ENCODE results near the gene SLC12A7.

SLC12A7 gene

DNA sequence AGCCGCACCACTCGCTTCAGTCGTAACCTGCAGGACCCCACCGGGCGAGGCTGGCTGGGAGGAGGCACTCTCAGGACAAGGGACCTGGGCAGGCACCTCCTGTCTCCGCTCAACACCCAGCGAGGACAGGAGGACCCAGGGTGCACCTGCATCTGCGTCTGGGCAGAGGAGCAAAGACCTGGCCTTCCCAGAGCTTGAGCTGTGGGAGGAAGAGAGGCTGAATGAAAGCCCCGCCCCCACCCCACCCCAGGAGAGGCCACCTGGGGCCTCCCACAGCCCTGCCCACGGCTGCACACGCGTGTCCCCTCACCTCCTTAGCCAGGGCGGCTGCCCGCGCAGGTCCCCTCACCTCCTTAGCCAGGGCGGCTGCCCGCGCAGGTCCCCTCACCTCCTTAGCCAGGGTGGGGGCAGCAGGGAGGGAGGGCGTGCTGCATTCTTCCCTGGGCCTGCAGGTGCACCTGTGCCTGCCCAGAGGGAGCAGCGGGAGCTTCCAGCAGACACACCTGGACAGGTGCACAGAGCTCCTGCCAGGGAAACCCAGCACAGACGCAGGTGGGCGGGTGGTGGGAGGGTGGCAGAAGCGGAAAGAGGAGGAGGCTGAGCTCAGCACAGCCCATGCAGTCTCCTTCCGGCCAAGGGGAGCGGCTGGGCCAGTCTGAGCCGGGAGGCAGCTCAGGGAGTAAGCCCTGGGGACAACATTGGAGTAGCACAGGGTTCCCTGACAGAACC lies 18.5 kb upstream of the SLC12A7 start:
- Histone ChIP-seq H3K4me3 (ENCODE audit: low read depth, low read length) (no peak overlapping the region), H3K27ac (ENCODE audit: extremely low read depth, low read depth, low read length) (no peak overlapping the region), H3K9me3 (ENCODE audit: control insufficient read depth, insufficient read depth, low read depth, low read length) (no peaks in the 10 kb centered on the region), H3K4me1 (ENCODE audit: control insufficient read depth, insufficient read depth, low read length) (0 out of 2 replicates have a peak, but pooled peaks cover 5% of the 10 kb centered on the region), H3K36me3 (ENCODE audit: control insufficient read depth in 2 of 2, insufficient read depth in 1 of 2, low read length in 2 of 2) (no peaks in the 10 kb centered on the region)
- POLR2A ChIA-PET, result interaction anchor here (0.9 kb wide), 1 partner anchor 11 kb away, joined by 3 read pairs; no protein-coding TSS in a partner anchor
- CTCF ChIA-PET, result interaction anchor here (0.7 to 1.6 kb wide), 2 partner anchors 10 to 176 kb away, joined by 3 to 7 read pairs; no protein-coding TSS in a partner anchor
- TF ChIP-seq EGR2 (tag by site-specific recombination; IDR thresholded peaks at IDR 0.05; ENCODE audit: low read depth), result peak; percentile 75
- no peak for TF ChIP-seq ZNF341 (tag by site-specific recombination; IDR thresholded peaks at IDR 0.05; ENCODE audit: low read depth)
- TF ChIP-seq ZFHX2 (tag by site-specific recombination; conservative IDR thresholded peaks at IDR 0.05), result peak; percentile 81
- no peak for TF ChIP-seq ZNF560 (tag by site-specific recombination; IDR thresholded peaks at IDR 0.05; ENCODE audit: borderline replicate concordance)
- TF ChIP-seq ZBTB8A (tag by site-specific recombination; IDR thresholded peaks at IDR 0.05), result no peak
- TF ChIP-seq GLIS1 (tag by site-specific recombination; IDR thresholded peaks at IDR 0.05), result peak; percentile 33; the same call in 1 of the 2 replicates

DNA sequence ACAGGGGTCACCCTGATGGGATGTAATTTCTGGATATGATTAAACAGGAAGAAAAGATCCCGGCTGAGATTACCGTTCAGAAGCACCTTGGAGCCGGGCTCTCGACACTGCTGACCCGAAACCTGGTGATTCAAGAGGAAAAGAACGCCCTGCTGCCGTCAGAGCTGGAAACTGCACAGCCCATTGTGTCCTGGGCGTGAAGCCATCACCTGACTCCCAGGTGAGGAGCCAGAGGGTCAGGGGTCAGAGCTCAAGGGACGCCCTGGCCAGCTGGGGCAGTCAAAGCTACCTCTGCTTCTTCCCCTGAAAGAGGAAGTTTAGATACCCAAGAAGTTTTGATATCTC lies 17.8 kb upstream of the SLC12A7 start:
- no peak overlapping the region for H3K27ac ChIP-seq (ENCODE audit: extremely low read depth, low read depth, low read length)
- no peaks in the 10 kb centered on the region for H3K36me3 ChIP-seq (ENCODE audit: control insufficient read depth in 2 of 2, insufficient read depth in 1 of 2, low read length in 2 of 2)
- CTCF ChIA-PET, result interaction anchor here (0.6 to 1.6 kb wide), 3 partner anchors 11 to 238 kb away, joined by 3 to 7 read pairs (median 3); no protein-coding TSS in a partner anchor
- POLR2A ChIA-PET, result no interaction called here
- no peaks in the 10 kb centered on the region for H3K9me3 ChIP-seq (ENCODE audit: control insufficient read depth, insufficient read depth, low read depth, low read length)
- 0 out of 2 replicates have a peak, but pooled peaks cover 7% of the 10 kb centered on the region for H3K4me1 ChIP-seq (ENCODE audit: control insufficient read depth, insufficient read depth, low read length)
- H3K4me3 ChIP-seq (ENCODE audit: low read depth, low read length), result no peak overlapping the region
- TF ChIP-seq KLF9 (tag by site-specific recombination; IDR thresholded peaks at IDR 0.05; ENCODE audit: low read depth), result no peak

DNA sequence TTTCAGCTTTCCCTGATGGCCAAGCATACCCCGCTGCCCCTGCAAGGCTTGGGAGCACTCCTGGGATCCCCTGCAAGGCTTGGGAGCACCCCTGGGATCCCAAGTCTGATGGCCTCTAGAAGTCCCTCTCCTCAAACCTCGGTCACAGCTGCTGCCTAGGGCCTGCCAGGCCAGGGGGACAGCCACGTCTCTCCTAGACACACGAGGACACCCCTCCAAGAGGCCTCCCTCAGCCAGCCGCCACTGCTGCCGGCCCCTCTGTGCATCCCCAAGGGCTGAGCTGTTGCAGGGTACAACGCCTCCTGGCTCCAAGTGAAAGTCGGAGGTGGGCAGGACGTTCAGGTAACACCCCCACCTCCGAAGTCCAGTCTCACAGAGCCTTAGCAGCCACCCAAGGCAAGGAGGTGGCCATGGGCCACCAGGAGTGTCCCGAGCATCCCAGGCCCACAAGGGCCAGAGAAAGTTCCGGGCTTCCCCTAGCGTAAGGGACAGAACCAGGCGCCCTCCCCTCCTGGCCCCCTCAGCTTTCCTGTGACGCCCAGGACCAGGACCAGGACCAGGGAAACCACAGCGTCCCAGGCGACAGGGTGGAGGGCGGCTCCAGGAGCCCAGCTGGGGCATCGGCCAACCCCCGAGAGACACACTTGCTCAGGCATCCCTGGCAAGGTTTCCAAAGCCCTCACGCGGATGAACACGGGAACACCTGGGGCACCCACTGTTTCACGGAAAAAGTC lies 17.3 kb upstream of the SLC12A7 start:
- no peak overlapping the region for H3K27ac ChIP-seq (ENCODE audit: extremely low read depth, low read depth, low read length)
- no peaks in the 10 kb centered on the region for H3K9me3 ChIP-seq (ENCODE audit: control insufficient read depth, insufficient read depth, low read depth, low read length)
- ChIA-PET CTCF (interaction anchor here (0.6 to 7.5 kb wide), 5 partner anchors 9 to 238 kb away, joined by 3 to 35 read pairs (median 3); no protein-coding TSS in a partner anchor), POLR2A (no interaction called here)
- no peaks in the 10 kb centered on the region for H3K36me3 ChIP-seq (ENCODE audit: control insufficient read depth in 2 of 2, insufficient read depth in 1 of 2, low read length in 2 of 2)
- H3K4me1 ChIP-seq (ENCODE audit: control insufficient read depth, insufficient read depth, low read length), result 0 out of 2 replicates have a peak, but pooled peaks cover 7% of the 10 kb centered on the region
- H3K4me3 ChIP-seq (ENCODE audit: low read depth, low read length), result no peak overlapping the region
- TF ChIP-seq, protein P1, sequence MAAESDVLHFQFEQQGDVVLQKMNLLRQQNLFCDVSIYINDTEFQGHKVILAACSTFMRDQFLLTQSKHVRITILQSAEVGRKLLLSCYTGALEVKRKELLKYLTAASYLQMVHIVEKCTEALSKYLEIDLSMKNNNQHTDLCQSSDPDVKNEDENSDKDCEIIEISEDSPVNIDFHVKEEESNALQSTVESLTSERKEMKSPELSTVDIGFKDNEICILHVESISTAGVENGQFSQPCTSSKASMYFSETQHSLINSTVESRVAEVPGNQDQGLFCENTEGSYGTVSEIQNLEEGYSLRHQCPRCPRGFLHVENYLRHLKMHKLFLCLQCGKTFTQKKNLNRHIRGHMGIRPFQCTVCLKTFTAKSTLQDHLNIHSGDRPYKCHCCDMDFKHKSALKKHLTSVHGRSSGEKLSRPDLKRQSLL (tag by site-specific recombination; IDR thresholded peaks at IDR 0.05), result no peak
- TF ChIP-seq GLIS2 (tag by site-specific recombination; IDR thresholded peaks at IDR 0.05), result 0 out of 2 replicates have a peak, but pooled peaks have one; percentile 26

DNA sequence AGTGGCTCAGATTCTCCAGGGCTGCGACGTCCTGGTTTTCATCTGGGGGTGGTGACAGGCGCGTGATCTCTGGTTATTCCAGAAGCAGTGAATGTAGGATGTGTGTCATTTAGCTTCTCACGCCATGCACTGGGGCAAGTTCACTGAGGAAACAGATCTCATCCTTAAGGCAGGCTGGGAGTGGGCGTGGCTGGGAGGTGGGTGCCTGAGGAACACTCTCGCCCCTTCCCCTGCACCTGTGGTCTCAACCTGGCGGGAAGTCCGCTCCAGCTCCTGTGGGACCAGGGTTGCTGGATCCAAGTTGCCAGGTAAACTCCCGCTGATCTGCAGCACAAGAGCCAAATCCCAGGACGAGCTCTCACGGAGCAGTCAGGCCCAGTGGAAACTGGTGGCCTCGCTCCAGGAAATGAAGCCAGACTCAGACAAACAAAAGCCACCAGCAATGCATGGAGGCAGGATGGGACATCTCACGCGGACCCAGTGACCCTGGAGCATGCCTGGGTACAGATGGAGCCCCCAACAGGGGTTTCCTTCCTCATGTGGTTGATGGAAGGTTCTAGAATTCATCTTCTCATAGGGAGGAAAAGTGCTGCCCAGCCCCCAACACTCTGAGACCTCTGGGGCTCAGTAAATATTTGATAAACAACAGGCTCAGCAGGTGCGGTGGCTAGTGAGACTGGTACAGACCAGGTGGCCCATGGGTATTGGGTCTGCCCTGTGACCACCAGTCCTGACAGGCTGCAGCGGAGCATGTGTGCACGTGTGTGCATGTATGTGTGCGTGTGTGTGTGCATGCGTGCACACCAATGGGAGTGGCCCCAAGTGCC lies 16.3 kb upstream of the SLC12A7 start:
- Histone ChIP-seq H3K4me3 (ENCODE audit: low read depth, low read length) (no peak overlapping the region), H3K36me3 (ENCODE audit: control insufficient read depth in 2 of 2, insufficient read depth in 1 of 2, low read length in 2 of 2) (no peaks in the 10 kb centered on the region), H3K9me3 (ENCODE audit: control insufficient read depth, insufficient read depth, low read depth, low read length) (no peaks in the 10 kb centered on the region), H3K4me1 (ENCODE audit: control insufficient read depth, insufficient read depth, low read length) (0 out of 2 replicates have a peak, but pooled peaks cover 7% of the 10 kb centered on the region), H3K27ac (ENCODE audit: extremely low read depth, low read depth, low read length) (no peak overlapping the region)
- ChIA-PET POLR2A (interaction anchor here (0.7 to 1.4 kb wide), 2 partner anchors 10 to 11 kb away, joined by 3 to 6 read pairs; no protein-coding TSS in a partner anchor), CTCF (interaction anchor here (0.6 to 7.5 kb wide), 5 partner anchors 10 to 155 kb away, joined by 3 to 35 read pairs (median 3); no protein-coding TSS in a partner anchor)
- TF ChIP-seq KLF9 (tag by site-specific recombination; IDR thresholded peaks at IDR 0.05; ENCODE audit: low read depth), result peak; percentile 47
- TF ChIP-seq ZFHX2 (tag by site-specific recombination; conservative IDR thresholded peaks at IDR 0.05), result peak; percentile 39
- TF ChIP-seq, protein P2, sequence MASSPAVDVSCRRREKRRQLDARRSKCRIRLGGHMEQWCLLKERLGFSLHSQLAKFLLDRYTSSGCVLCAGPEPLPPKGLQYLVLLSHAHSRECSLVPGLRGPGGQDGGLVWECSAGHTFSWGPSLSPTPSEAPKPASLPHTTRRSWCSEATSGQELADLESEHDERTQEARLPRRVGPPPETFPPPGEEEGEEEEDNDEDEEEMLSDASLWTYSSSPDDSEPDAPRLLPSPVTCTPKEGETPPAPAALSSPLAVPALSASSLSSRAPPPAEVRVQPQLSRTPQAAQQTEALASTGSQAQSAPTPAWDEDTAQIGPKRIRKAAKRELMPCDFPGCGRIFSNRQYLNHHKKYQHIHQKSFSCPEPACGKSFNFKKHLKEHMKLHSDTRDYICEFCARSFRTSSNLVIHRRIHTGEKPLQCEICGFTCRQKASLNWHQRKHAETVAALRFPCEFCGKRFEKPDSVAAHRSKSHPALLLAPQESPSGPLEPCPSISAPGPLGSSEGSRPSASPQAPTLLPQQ (tag by site-specific recombination; IDR thresholded peaks at IDR 0.05), result no peak
- no peak for TF ChIP-seq ZNF837 (tag by site-specific recombination; IDR thresholded peaks at IDR 0.05)
- TF ChIP-seq, protein P3, sequence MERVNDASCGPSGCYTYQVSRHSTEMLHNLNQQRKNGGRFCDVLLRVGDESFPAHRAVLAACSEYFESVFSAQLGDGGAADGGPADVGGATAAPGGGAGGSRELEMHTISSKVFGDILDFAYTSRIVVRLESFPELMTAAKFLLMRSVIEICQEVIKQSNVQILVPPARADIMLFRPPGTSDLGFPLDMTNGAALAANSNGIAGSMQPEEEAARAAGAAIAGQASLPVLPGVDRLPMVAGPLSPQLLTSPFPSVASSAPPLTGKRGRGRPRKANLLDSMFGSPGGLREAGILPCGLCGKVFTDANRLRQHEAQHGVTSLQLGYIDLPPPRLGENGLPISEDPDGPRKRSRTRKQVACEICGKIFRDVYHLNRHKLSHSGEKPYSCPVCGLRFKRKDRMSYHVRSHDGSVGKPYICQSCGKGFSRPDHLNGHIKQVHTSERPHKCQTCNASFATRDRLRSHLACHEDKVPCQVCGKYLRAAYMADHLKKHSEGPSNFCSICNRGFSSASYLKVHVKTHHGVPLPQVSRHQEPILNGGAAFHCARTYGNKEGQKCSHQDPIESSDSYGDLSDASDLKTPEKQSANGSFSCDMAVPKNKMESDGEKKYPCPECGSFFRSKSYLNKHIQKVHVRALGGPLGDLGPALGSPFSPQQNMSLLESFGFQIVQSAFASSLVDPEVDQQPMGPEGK (tag by site-specific recombination; IDR thresholded peaks at IDR 0.05), result no peak
